ENCODE results near the gene PLK1.

- TF ChIP-seq POLR2A (IDR thresholded peaks at IDR 0.05; ENCODE audit: low read length) (no peak), GATA1 (IDR thresholded peaks at IDR 0.05; ENCODE audit: low read depth, low read length) (no peak)
Measured at GRCh38 chr16:23642246-23642774, 36.4 kb upstream of the PLK1 start.
